ENCODE data around the gene TPTE2. TPM values are rescaled to one million over a fixed set of nuclear protein-coding genes. Genes with fewer than 3 reads are reported as not detected.
"Not testable (repeated sequence)": the region's sequence is repeated elsewhere in the genome, so short reads cannot be mapped to it uniquely, and the experiment has no call there.

Gene TPTE2
- total and polyA plus RNA-seq, 7 experiments from 2014 or later: 0.24 TPM; not detected in 6

DNA sequence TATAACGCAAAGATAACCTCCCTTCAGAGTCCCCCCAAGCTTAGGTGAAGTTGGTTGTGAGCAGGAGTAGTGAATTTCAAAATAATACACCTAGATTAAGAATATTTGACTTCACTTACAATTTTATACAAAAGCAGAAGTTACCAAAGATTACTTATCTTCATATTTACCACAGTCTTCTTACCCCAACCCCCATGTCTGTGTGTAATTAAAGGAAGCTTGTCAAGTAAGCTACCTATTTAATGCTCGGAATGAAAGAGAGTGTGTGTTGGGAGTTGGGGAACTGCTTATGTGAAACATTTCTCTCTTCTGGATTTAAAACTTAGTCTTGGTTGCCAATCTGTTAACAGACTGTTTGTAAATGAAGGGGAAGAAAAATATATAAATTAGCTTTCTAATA, 139.1 kb downstream of the TPTE2 start:
- CTCF ChIA-PET; intact Hi-C loops (cut with micrococcal nuclease): not testable (repeated sequence)

DNA sequence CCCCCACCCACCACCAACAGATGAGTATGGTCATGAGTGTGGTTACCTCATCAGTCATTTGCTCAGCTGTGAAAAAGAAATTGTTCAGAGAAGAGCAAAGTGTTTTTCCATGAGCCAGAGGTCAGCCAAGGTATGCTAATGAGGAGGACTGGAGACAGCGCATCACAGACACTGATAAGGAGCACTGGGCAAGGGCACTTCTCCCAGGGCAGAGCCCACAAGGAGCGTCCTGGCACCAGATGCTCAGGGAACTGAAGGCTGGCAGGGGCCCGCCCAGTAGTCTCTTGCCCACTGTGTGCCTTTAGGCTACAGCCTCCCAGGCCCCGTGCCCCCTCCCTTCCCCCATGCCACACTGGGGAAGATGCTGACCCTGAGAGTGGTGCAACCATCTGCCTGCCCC, 148.8 kb downstream of the TPTE2 start:
- Mint-ChIP-seq H3K27me3 (peaks cover 0 to 36% (median 14%) of the 10 kb centered on the region in 5 donors), H3K36me3 (peaks cover 0 to 17% (median 3%) of the 10 kb centered on the region in 5 donors), H3K9me3 (peaks cover 8 to 37% (median 15%) of the 10 kb centered on the region in 11 donors)
- H3K9me3 ChIP-seq (ENCODE audit: control insufficient read depth in 2 of 3, low read length in 3 of 3); DNase-seq; ATAC-seq; H3K4me3 Mint-ChIP-seq; intact Hi-C loops (cut with micrococcal nuclease); H3K27me3 ChIP-seq (ENCODE audit: control insufficient read depth in 2 of 2, insufficient read depth in 2 of 2, low read length in 2 of 2); CTCF ChIA-PET; H3K4me3 ChIP-seq (ENCODE audit: low read length); H3K4me1 Mint-ChIP-seq; H3K27ac ChIP-seq (ENCODE audit: low read depth, low read length); H3K27ac Mint-ChIP-seq; H3K4me1 ChIP-seq (ENCODE audit: control insufficient read depth in 2 of 2, insufficient read depth in 2 of 2, low read length in 2 of 2); H3K36me3 ChIP-seq (ENCODE audit: control insufficient read depth in 2 of 3, insufficient read depth in 3 of 3, low read length in 3 of 3); POLR2A ChIA-PET: not testable (repeated sequence)

More for the DNA sequence above, 139.1 kb downstream of the TPTE2 start:
- DNase-seq; ATAC-seq; H3K36me3 Mint-ChIP-seq; H3K36me3 ChIP-seq (ENCODE audit: control insufficient read depth in 2 of 3, insufficient read depth in 3 of 3, low read length in 3 of 3); H3K9me3 ChIP-seq (ENCODE audit: control insufficient read depth in 2 of 3, low read length in 3 of 3); H3K27ac Mint-ChIP-seq; H3K4me3 ChIP-seq (ENCODE audit: low read length); H3K4me1 ChIP-seq (ENCODE audit: control insufficient read depth in 2 of 2, insufficient read depth in 2 of 2, low read length in 2 of 2); POLR2A ChIA-PET; H3K27me3 Mint-ChIP-seq; H3K27me3 ChIP-seq (ENCODE audit: control insufficient read depth in 2 of 2, insufficient read depth in 2 of 2, low read length in 2 of 2); H3K4me1 Mint-ChIP-seq; H3K27ac ChIP-seq (ENCODE audit: low read depth, low read length); H3K4me3 Mint-ChIP-seq: not testable (repeated sequence)
- peaks cover 0 to 11% (median 4%) of the 10 kb centered on the region in 11 donors for H3K9me3 Mint-ChIP-seq

DNA sequence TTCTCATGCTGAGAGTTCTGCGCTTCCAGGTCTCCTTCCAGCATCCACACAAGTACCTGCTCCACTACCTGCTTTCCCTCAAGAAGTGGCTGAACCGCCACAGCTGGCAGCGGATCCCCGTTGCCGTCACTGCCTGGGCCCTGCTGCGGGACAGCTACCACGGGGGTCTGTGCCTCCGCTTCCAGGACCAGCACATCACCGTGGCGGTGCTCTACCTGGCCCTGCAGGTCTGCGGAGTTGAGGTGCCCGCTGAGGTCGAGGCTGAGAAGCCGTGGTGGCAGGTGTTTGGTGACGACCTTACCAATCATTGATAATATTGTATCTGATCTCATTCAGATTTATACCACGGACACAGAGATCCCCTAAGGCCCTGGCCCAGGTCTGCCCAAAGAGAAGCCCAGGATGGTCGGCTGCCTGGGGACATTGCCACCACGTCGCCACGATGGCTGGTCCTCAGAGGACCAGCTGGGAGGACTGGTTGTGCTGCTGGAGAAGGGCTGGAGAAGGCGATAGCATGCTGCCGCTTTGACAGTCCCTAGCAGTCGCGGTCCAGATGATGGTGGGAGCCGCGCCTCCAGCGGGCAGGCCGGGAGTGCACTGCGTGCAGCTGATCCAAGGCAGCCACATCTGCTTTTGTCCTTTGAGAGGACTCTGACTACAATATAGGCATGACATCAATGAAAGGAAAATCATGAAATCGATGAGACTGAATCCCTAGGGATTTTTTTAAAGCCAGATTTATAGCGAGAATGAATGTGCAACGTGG, 178.4 kb downstream of the TPTE2 start:
- H3K9me3 ChIP-seq (ENCODE audit: control insufficient read depth in 2 of 3, low read length in 3 of 3); H3K4me3 ChIP-seq (ENCODE audit: low read length); H3K27ac Mint-ChIP-seq; H3K4me1 ChIP-seq (ENCODE audit: control insufficient read depth in 2 of 2, insufficient read depth in 2 of 2, low read length in 2 of 2); H3K4me1 Mint-ChIP-seq; CTCF ChIA-PET; H3K36me3 ChIP-seq (ENCODE audit: control insufficient read depth in 2 of 3, insufficient read depth in 3 of 3, low read length in 3 of 3); H3K27ac ChIP-seq (ENCODE audit: low read depth, low read length); H3K27me3 Mint-ChIP-seq; H3K9me3 Mint-ChIP-seq; POLR2A ChIA-PET; H3K4me3 Mint-ChIP-seq; H3K27me3 ChIP-seq (ENCODE audit: control insufficient read depth in 2 of 2, insufficient read depth in 2 of 2, low read length in 2 of 2); DNase-seq; H3K36me3 Mint-ChIP-seq; ATAC-seq; intact Hi-C loops (cut with micrococcal nuclease): not testable (repeated sequence)

GRCh38 chr13:19382111-19382510, 179.2 kb downstream of the TPTE2 start:
- ChIA-PET POLR2A (no interaction called here), CTCF (no interaction called here)
- H3K9me3 ChIP-seq (ENCODE audit: control insufficient read depth in 2 of 3, low read length in 3 of 3): no peaks in the 10 kb centered on the region
- intact Hi-C loops (cut with micrococcal nuclease): no loop called here
- Mint-ChIP-seq H3K4me3 (no peak overlapping the region), H3K27me3 (peaks cover 0 to 8% (median 4%) of the 10 kb centered on the region in 5 donors), H3K9me3 (peaks cover 0 to 6% (median 0%) of the 10 kb centered on the region in 11 donors), H3K27ac (no peak overlapping the region), H3K36me3 (no peaks in the 10 kb centered on the region), H3K4me1 (no peaks in the 10 kb centered on the region)
- H3K27me3 ChIP-seq (ENCODE audit: control insufficient read depth in 2 of 2, insufficient read depth in 2 of 2, low read length in 2 of 2): no peaks in the 10 kb centered on the region
- ATAC-seq: no peak
- no peaks in the 10 kb centered on the region for H3K36me3 ChIP-seq (ENCODE audit: control insufficient read depth in 2 of 3, insufficient read depth in 3 of 3, low read length in 3 of 3)
- H3K4me1 ChIP-seq (ENCODE audit: control insufficient read depth in 2 of 2, insufficient read depth in 2 of 2, low read length in 2 of 2): no peaks in the 10 kb centered on the region
- no peak overlapping the region for H3K27ac ChIP-seq (ENCODE audit: low read depth, low read length)
- H3K4me3 ChIP-seq (ENCODE audit: low read length): no peak overlapping the region
- no peak for DNase-seq

Other genes with a start within 250 kb of the TPTE2 start
- gene MPHOSPH8, start 72.1 kb upstream of the TPTE2 start, total RNA-seq: 100 to 1,000 TPM in 2 of 5 experiments, 10 to 100 TPM in 3; 50.6 to 131 (median 65.6) TPM
- 10 to 100 TPM; 14.3 to 18.4 TPM for gene MPHOSPH8, start 72.1 kb upstream of the TPTE2 start, polyA plus RNA-seq
- 10 to 100 TPM; 65.6 to 91.4 (median 79.1) TPM for gene PSPC1, start 221.4 kb upstream of the TPTE2 start, total RNA-seq
- gene PSPC1, start 221.4 kb upstream of the TPTE2 start, polyA plus RNA-seq: 10 to 100 TPM; 32.0 to 46.1 TPM

Data from naive thymus-derived CD4-positive, alpha-beta T cell (primary cell).